Colonic mucosa (tissue), 4 donors: ENCODE measurements around the gene SH2D3C. TPM values are rescaled to one million over a fixed set of nuclear protein-coding genes. Genes with fewer than 3 reads are reported as not detected.

ENCODE experiments used
- DNase-seq: peaks from one replicate; pipeline ENCODE4 v3.0.0-alpha.2; 2020
- H3K27ac ChIP-seq: fragments of 200-600 bp; one replicate; pipeline ENCODE4 v1.8.0; 2021
- H3K27me3 ChIP-seq: fragments of 200-600 bp; one replicate; pipeline ENCODE4 v1.8.0; 2021
- H3K36me3 ChIP-seq: fragments of 200-600 bp; one replicate; pipeline ENCODE4 v1.8.0; 2021
- H3K4me1 ChIP-seq: fragments of 200-600 bp; one replicate; pipeline ENCODE4 v1.8.0; 2021; ENCODE audit warnings: mild to moderate bottlenecking
- H3K4me3 ChIP-seq: fragments of 200-600 bp; one replicate; pipeline ENCODE4 v1.8.0; 2021
- H3K9ac ChIP-seq, 2 donors: one replicate each; pipeline ENCODE4 v1.7.0; 2013; ENCODE audit warnings: control low read depth in 2 of 2, low read depth in 2 of 2, low read length in 2 of 2
- H3K9me3 ChIP-seq: fragments of 200-600 bp; one replicate; pipeline ENCODE4 v1.8.0; 2021
- CTCF ChIP-seq: fragments of 200-600 bp; IDR thresholded peaks from one replicate; pipeline ENCODE4 v1.8.0; 2022; ENCODE audit warnings: antibody characterized with exemption, mild to moderate bottlenecking
- intact Hi-C: fragments of 100-400 bp; cut with DNase I; formaldehyde crosslinking; loops from one replicate; pipeline ENCODE4 v1.14.1; 2022
- total RNA-seq, 2 donors: library from RNA; stranded (reverse); fragmentation: NEBNext Ultra II Directional in 1 of 2; extraction: Animal tissue kit (Norgen Biotek cat#: 25700) in 1 of 2; gene quantifications; one replicate each; pipeline ENCODE4 v1.2.1, GENCODE V29; 2021
- donor health status: healthy.
- donor health status: DM: no; HTN: no; CAD: no.
- donor health status: DM: no; HTN: no; CAD: no.

The SH2D3C gene
- total RNA-seq, 2 donors from 2014 or later = 3.5 TPM

- H3K27me3 ChIP-seq = no peaks in the 10 kb centered on the region
- no peak overlapping the region for H3K4me3 ChIP-seq
- DNase-seq = peak; percentile 79
- H3K9ac ChIP-seq = no peak overlapping the region
- no peak overlapping the region for H3K27ac ChIP-seq
- no peaks in the 10 kb centered on the region for H3K9me3 ChIP-seq
- no peak for TF ChIP-seq CTCF
- intact Hi-C loops = no loop called here
- H3K4me1 ChIP-seq = no peaks in the 10 kb centered on the region
- no peaks in the 10 kb centered on the region for H3K36me3 ChIP-seq
Measured at GRCh38 chr9:127721391-127721821, 57.1 kb downstream of the SH2D3C start.

- H3K9ac ChIP-seq = no peak overlapping the region
- H3K9me3 ChIP-seq = no peaks in the 10 kb centered on the region
- no peaks in the 10 kb centered on the region for H3K36me3 ChIP-seq
- intact Hi-C loops = no loop called here
- H3K4me1 ChIP-seq = peaks cover 4% of the 10 kb centered on the region
- no peak for TF ChIP-seq CTCF
- no peak for DNase-seq
- H3K27me3 ChIP-seq = no peaks in the 10 kb centered on the region
- H3K27ac ChIP-seq = no peak overlapping the region
- H3K4me3 ChIP-seq = no peak overlapping the region
Measured at GRCh38 chr9:127720865-127721227, 57.6 kb downstream of the SH2D3C start.

GRCh38 chr9:127720031-127720864, 58.2 kb downstream of the SH2D3C start:
- Histone ChIP-seq H3K9ac (peak overlapping the region in 1 of 2 donors; percentile 30), H3K27ac (no peak overlapping the region), H3K4me1 (peaks cover 4% of the 10 kb centered on the region), H3K36me3 (no peaks in the 10 kb centered on the region), H3K9me3 (no peaks in the 10 kb centered on the region), H3K4me3 (no peak overlapping the region), H3K27me3 (no peaks in the 10 kb centered on the region)
- TF ChIP-seq CTCF = no peak
- intact Hi-C loops = no loop called here
- no peak for DNase-seq

- Histone ChIP-seq H3K27ac (no peak overlapping the region), H3K9ac (no peak overlapping the region), H3K9me3 (no peaks in the 10 kb centered on the region), H3K27me3 (no peaks in the 10 kb centered on the region), H3K36me3 (no peaks in the 10 kb centered on the region), H3K4me3 (no peak overlapping the region), H3K4me1 (peaks cover 10% of the 10 kb centered on the region)
- DNase-seq = no peak
- no peak for TF ChIP-seq CTCF
- intact Hi-C loops = no loop called here
Measured at GRCh38 chr9:127717766-127718165, 60.7 kb downstream of the SH2D3C start.

GRCh38 chr9:127716412-127716811, 62.1 kb downstream of the SH2D3C start:
- no peaks in the 10 kb centered on the region for H3K36me3 ChIP-seq
- TF ChIP-seq CTCF = no peak
- H3K4me1 ChIP-seq = peaks cover 10% of the 10 kb centered on the region
- no peaks in the 10 kb centered on the region for H3K9me3 ChIP-seq
- peak overlapping the region; percentile 33 to 90 for H3K9ac ChIP-seq
- H3K27me3 ChIP-seq = no peaks in the 10 kb centered on the region
- intact Hi-C loops = no loop called here
- DNase-seq = no peak
- H3K4me3 ChIP-seq = no peak overlapping the region
- peak overlapping the region; percentile 86 for H3K27ac ChIP-seq
